Activated B cell treated with CpG ODN at 0.5 μM for 24 hours (primary cell): ENCODE measurements around the gene MBD6. TPM values are rescaled to one million over a fixed set of nuclear protein-coding genes. Genes with fewer than 3 reads are reported as not detected.

Experiments
- ATAC-seq: fragments of 200-7000 bp; cut with Tn5 transposase; one replicate; pipeline ENCODE4 v1.10.0; 2021; ENCODE audit warnings: low read depth, mild to moderate bottlenecking, moderate library complexity
- CTCF ChIA-PET: fragments of 350-600 bp; sonication (Branson Sonifier 250); formaldehyde crosslinking; loops from one replicate; lab custom pipeline; 2021; ENCODE audit warnings: antibody characterized with exemption; lab: Charles Lee
- POLR2A ChIA-PET: fragments of 350-600 bp; sonication (Branson Sonifier 250); formaldehyde crosslinking; loops from one replicate; lab custom pipeline; 2021; ENCODE audit warnings: antibody characterized with exemption; lab: Charles Lee
- DNase-seq: peaks from one replicate; pipeline ENCODE4 v3.0.0; 2022
- H3K27ac Mint-ChIP-seq: one replicate; pipeline ENCODE4 v1.8.0; 2020; ENCODE audit warnings: mixed read lengths
- H3K27me3 Mint-ChIP-seq: one replicate; pipeline ENCODE4 v1.8.0; 2021; ENCODE audit warnings: mixed read lengths
- H3K36me3 Mint-ChIP-seq: one replicate; pipeline ENCODE4 v1.8.0; 2021; ENCODE audit warnings: low read depth, mixed read lengths
- H3K4me1 Mint-ChIP-seq: one replicate; pipeline ENCODE4 v1.8.0; 2021; ENCODE audit warnings: mixed read lengths
- H3K4me3 Mint-ChIP-seq: one replicate; pipeline ENCODE4 v1.8.0; 2020; ENCODE audit warnings: mild to moderate bottlenecking, mixed read lengths
- H3K9me3 Mint-ChIP-seq: one replicate; pipeline ENCODE4 v1.8.0; 2020; ENCODE audit warnings: mixed read lengths
- intact Hi-C: fragments of 100-400 bp; cut with micrococcal nuclease; formaldehyde crosslinking; loops from one replicate; pipeline ENCODE4 v1.15.1; 2024
- total RNA-seq: library from RNA; stranded (reverse); gene quantifications from 2 replicates; pipeline ENCODE4 v1.2.3, GENCODE V29; 2022
- TF ChIP-seq, protein P1 (sequence below): fragments of 200-600 bp; IDR thresholded peaks from one replicate; pipeline ENCODE4 v1.8.0; 2022; ENCODE audit warnings: antibody characterized with exemption, mild to moderate bottlenecking

MBD6 gene
- total RNA-seq, 1 donor from 2014 or later: 105 TPM

GRCh38 chr12:57576613-57577160 is 54.1 kb downstream of the MBD6 start:
- ChIA-PET CTCF (no interaction called here), POLR2A (no interaction called here)
- H3K27me3 Mint-ChIP-seq: peaks cover 6% of the 10 kb centered on the region
- H3K36me3 Mint-ChIP-seq: no peaks in the 10 kb centered on the region
- H3K4me1 Mint-ChIP-seq: no peaks in the 10 kb centered on the region
- DNase-seq (no peak), ATAC-seq (no peak)
- intact Hi-C loops: no loop called here
- H3K4me3 Mint-ChIP-seq: no peak overlapping the region
- H3K27ac Mint-ChIP-seq: no peak overlapping the region
- TF ChIP-seq, protein P1, sequence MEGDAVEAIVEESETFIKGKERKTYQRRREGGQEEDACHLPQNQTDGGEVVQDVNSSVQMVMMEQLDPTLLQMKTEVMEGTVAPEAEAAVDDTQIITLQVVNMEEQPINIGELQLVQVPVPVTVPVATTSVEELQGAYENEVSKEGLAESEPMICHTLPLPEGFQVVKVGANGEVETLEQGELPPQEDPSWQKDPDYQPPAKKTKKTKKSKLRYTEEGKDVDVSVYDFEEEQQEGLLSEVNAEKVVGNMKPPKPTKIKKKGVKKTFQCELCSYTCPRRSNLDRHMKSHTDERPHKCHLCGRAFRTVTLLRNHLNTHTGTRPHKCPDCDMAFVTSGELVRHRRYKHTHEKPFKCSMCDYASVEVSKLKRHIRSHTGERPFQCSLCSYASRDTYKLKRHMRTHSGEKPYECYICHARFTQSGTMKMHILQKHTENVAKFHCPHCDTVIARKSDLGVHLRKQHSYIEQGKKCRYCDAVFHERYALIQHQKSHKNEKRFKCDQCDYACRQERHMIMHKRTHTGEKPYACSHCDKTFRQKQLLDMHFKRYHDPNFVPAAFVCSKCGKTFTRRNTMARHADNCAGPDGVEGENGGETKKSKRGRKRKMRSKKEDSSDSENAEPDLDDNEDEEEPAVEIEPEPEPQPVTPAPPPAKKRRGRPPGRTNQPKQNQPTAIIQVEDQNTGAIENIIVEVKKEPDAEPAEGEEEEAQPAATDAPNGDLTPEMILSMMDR: no peak
- H3K9me3 Mint-ChIP-seq: no peaks in the 10 kb centered on the region

- H3K4me1 Mint-ChIP-seq: peaks cover under 1% of the 10 kb centered on the region
- TF ChIP-seq, protein P1: no peak
- ChIA-PET CTCF (interaction anchor here (1.1 kb wide), 1 partner anchor 60 kb away, joined by 3 read pairs; no protein-coding TSS in a partner anchor), POLR2A (interaction anchor here (0.6 kb wide), 1 partner anchor 197 kb away, joined by 3 read pairs; no protein-coding TSS in a partner anchor)
- H3K27me3 Mint-ChIP-seq: peaks cover 8% of the 10 kb centered on the region
- no peak overlapping the region for H3K4me3 Mint-ChIP-seq
- H3K27ac Mint-ChIP-seq: no peak overlapping the region
- no peaks in the 10 kb centered on the region for H3K36me3 Mint-ChIP-seq
- H3K9me3 Mint-ChIP-seq: no peaks in the 10 kb centered on the region
- ATAC-seq (no peak), DNase-seq (no peak)
- intact Hi-C loops: no loop called here
Measured at GRCh38 chr12:57577981-57578758, 55.5 kb downstream of the MBD6 start.

- intact Hi-C loops: no loop called here
- H3K27ac Mint-ChIP-seq: no peak overlapping the region
- DNase-seq (no peak), ATAC-seq (no peak)
- ChIA-PET POLR2A (no interaction called here), CTCF (no interaction called here)
- no peaks in the 10 kb centered on the region for H3K36me3 Mint-ChIP-seq
- no peak overlapping the region for H3K4me3 Mint-ChIP-seq
- peaks cover 4% of the 10 kb centered on the region for H3K4me1 Mint-ChIP-seq
- no peaks in the 10 kb centered on the region for H3K9me3 Mint-ChIP-seq
- TF ChIP-seq, protein P1: no peak
- peaks cover 13% of the 10 kb centered on the region for H3K27me3 Mint-ChIP-seq
Measured at GRCh38 chr12:57579011-57579410, 56.4 kb downstream of the MBD6 start.

Other genes starting within 250 kb of the MBD6 start
- 74.2 and 75.6 TPM in 2 replicates for gene R3HDM2, start 91.8 kb upstream of the MBD6 start, total RNA-seq
- 0.10 TPM in 1 of 2 replicates, not detected in the other for gene INHBC, start 88.0 kb upstream of the MBD6 start, total RNA-seq
- gene INHBE, start 67.5 kb upstream of the MBD6 start, total RNA-seq: 0.07 and 0.29 TPM in 2 replicates
- gene GLI1, start 63.0 kb upstream of the MBD6 start, total RNA-seq: 0.51 and 1.3 TPM in 2 replicates
- gene ARHGAP9, start 43.0 kb upstream of the MBD6 start, total RNA-seq: 98.8 and 104 TPM in 2 replicates
- 368 and 425 TPM in 2 replicates for gene MARS1, start 34.8 kb upstream of the MBD6 start, total RNA-seq
- gene DDIT3, start 2.3 kb upstream of the MBD6 start, total RNA-seq: 30.5 and 34.3 TPM in 2 replicates
- gene DCTN2, start 24.4 kb downstream of the MBD6 start, total RNA-seq: 83.3 and 91.8 TPM in 2 replicates
- 0.13 and 0.15 TPM in 2 replicates for gene KIF5A, start 27.2 kb downstream of the MBD6 start, total RNA-seq
- 16.5 and 17.9 TPM in 2 replicates for gene PIP4K2C, start 68.4 kb downstream of the MBD6 start, total RNA-seq
- 3.7 and 3.9 TPM in 2 replicates for gene DTX3, start 82.0 kb downstream of the MBD6 start, total RNA-seq
- not detected in 2 replicates for gene ARHGEF25, start 88.6 kb downstream of the MBD6 start, total RNA-seq
- gene B4GALNT1, start 110.4 kb downstream of the MBD6 start, total RNA-seq: 0.31 and 0.51 TPM in 2 replicates
- gene OS9, start 171.3 kb downstream of the MBD6 start, total RNA-seq: 166 TPM in 2 replicates
- gene AGAP2, start 215.9 kb downstream of the MBD6 start, total RNA-seq: 17.5 and 18.5 TPM in 2 replicates
- gene TSPAN31, start 222.2 kb downstream of the MBD6 start, total RNA-seq: 35.8 and 37.6 TPM in 2 replicates
- 95.7 and 95.9 TPM in 2 replicates for gene CDK4, start 229.5 kb downstream of the MBD6 start, total RNA-seq
- 54.1 and 58.2 TPM in 2 replicates for gene MARCHF9, start 232.3 kb downstream of the MBD6 start, total RNA-seq
- 2.4 and 2.5 TPM in 2 replicates for gene CYP27B1, start 244.3 kb downstream of the MBD6 start, total RNA-seq
- gene METTL1, start 249.3 kb downstream of the MBD6 start, total RNA-seq: 32.2 and 40.7 TPM in 2 replicates
- 0.60 and 1.2 TPM in 2 replicates for gene EEF1AKMT3, start 249.8 kb downstream of the MBD6 start, total RNA-seq